Measurements from ENCODE around the gene MPDZ. TPM values are rescaled to one million over a fixed set of nuclear protein-coding genes. Genes with fewer than 3 reads are reported as not detected.

Gene MPDZ
- total RNA-seq, 5 donors from 2014 or later (not counting 1 experiment from before 2014, with no cell fraction given) = 0.26 to 0.92 (median 0.35) TPM; not detected in 2

DNA sequence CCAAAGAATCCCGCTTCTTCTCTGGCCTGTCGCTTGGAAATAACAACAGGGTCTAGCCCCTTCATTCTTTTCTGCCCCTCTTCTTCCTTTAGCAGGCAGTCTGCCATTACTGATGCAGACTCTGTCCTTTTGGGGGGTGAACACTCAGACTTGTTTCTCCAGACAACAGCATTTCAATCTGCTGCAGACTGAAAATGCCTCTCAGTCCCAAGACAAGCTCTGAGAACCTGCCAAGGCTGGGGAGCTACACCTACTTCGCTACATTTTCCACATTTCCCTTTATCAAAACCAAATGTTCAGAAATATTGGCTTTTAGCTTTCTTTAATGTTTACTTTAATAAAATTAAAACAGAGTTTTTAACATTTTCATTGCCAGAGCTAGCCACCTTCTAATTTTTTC is 152.4 kb downstream of the MPDZ start:
- Mint-ChIP-seq H3K36me3 (no peaks in the 10 kb centered on the region), H3K4me3 (no peak overlapping the region), H3K27ac (no peak overlapping the region), H3K9me3 (peaks cover 3 to 21% (median 11%) of the 10 kb centered on the region in 3 donors), H3K27me3 (no peaks in the 10 kb centered on the region), H3K4me1 (no peaks in the 10 kb centered on the region)
- no peak overlapping the region for H3K27ac ChIP-seq (ENCODE audit: low read length)
- no peaks in the 10 kb centered on the region for H3K27me3 ChIP-seq (replicated peaks in 1 of 2; ENCODE audit: control insufficient read depth in 2 of 2, extremely low read depth in 1 of 2, insufficient read depth in 2 of 2, low read length in 1 of 2)
- POLR2A ChIA-PET = interaction anchor here in 1 of 2 donors (0.6 kb wide), 1 partner anchor 33 kb away, joined by 4 read pairs; no protein-coding TSS in a partner anchor
- H3K4me3 ChIP-seq (ENCODE audit: control insufficient read depth in 1 of 2, extremely low read depth in 1 of 2, low read length in 1 of 2) = no peak overlapping the region
- CTCF ChIA-PET = no interaction called here
- DNase-seq (no peak), ATAC-seq (replicated peaks in 1 of 4) (no peak)
- H3K4me1 ChIP-seq (ENCODE audit: control insufficient read depth in 1 of 2, extremely low read depth in 1 of 2, insufficient read depth in 2 of 2, low read length in 2 of 2) = no peaks in the 10 kb centered on the region
- H3K9me3 ChIP-seq = no peaks in the 10 kb centered on the region
- 88% methylated on average over 2 of the region's 3 CpGs for WGBS (ENCODE audit: insufficient coverage)
- no peaks in the 10 kb centered on the region for H3K36me3 ChIP-seq (ENCODE audit: control insufficient read depth in 2 of 2, extremely low read depth in 1 of 2, insufficient read depth in 1 of 2, low read length in 1 of 2)

DNA sequence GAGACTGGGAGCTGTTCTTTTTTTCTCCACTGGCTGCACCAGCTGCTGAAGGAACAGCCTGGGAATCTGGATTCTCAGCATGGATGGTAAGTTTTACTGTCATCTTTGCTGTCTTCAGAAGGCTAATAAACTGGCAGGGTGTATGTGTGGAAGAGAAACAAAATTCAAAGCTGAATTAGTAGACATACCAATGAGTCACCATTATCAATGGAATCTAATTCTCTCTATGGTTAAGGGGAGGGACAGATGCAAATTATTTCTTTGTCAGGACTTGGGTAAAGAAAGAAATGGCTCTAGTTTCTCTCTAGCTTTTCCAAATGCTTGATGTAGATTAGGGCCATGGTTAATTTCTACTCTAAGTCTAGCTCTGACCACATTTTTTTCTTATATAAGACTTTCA is 154.2 kb downstream of the MPDZ start:
- Histone ChIP-seq H3K36me3 (ENCODE audit: control insufficient read depth in 2 of 2, extremely low read depth in 1 of 2, insufficient read depth in 1 of 2, low read length in 1 of 2) (no peaks in the 10 kb centered on the region), H3K9me3 (no peaks in the 10 kb centered on the region), H3K27me3 (replicated peaks in 1 of 2; ENCODE audit: control insufficient read depth in 2 of 2, extremely low read depth in 1 of 2, insufficient read depth in 2 of 2, low read length in 1 of 2) (no peaks in the 10 kb centered on the region), H3K4me1 (ENCODE audit: control insufficient read depth in 1 of 2, extremely low read depth in 1 of 2, insufficient read depth in 2 of 2, low read length in 2 of 2) (no peaks in the 10 kb centered on the region), H3K27ac (ENCODE audit: low read length) (no peak overlapping the region), H3K4me3 (ENCODE audit: control insufficient read depth in 1 of 2, extremely low read depth in 1 of 2, low read length in 1 of 2) (no peak overlapping the region)
- no peaks in the 10 kb centered on the region for H3K4me1 Mint-ChIP-seq
- no peak for ATAC-seq (replicated peaks in 1 of 4)
- CTCF ChIA-PET = no interaction called here
- POLR2A ChIA-PET = no interaction called here
- peaks cover 3 to 22% (median 9%) of the 10 kb centered on the region in 3 donors for H3K9me3 Mint-ChIP-seq
- H3K36me3 Mint-ChIP-seq = no peaks in the 10 kb centered on the region
- no peak overlapping the region for H3K27ac Mint-ChIP-seq
- DNase-seq = no peak
- no peaks in the 10 kb centered on the region for H3K27me3 Mint-ChIP-seq
- H3K4me3 Mint-ChIP-seq = no peak overlapping the region

DNA sequence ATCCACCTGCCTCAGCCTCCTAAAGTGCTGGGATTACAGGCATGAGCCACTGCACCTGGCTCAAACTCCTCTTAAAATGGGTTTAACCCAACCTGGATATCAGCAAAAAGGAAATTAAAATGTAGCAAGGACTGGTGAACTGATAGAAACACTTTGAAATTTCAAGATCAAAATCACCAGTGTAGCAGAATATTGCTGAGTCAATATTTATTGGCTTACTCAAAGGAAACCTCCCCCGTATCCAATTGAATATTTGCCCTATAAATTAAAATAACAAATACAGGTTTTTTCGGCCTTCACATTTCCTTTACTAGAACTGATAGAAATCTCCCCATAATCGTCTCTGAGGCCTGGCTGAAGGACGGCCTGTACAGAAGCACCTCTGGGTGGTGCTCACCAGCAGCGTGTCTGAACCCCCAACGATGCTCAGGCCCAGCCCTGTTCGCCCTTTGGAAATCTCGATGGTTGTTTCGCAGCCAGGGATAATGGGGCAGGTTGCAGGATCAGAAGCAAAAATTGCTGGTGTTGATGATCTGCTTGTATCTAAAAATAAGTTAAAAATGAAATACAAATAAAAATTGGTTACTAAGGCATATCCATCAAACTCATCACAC is 156.6 kb downstream of the MPDZ start:
- ChIA-PET CTCF (no interaction called here), POLR2A (no interaction called here)
- Mint-ChIP-seq H3K27ac (no peak overlapping the region), H3K27me3 (no peaks in the 10 kb centered on the region), H3K4me1 (no peaks in the 10 kb centered on the region), H3K9me3 (peaks cover 0 to 20% (median 8%) of the 10 kb centered on the region in 3 donors), H3K4me3 (no peak overlapping the region), H3K36me3 (no peaks in the 10 kb centered on the region)
- H3K27ac ChIP-seq (ENCODE audit: low read length) = no peak overlapping the region
- H3K36me3 ChIP-seq (ENCODE audit: control insufficient read depth in 2 of 2, extremely low read depth in 1 of 2, insufficient read depth in 1 of 2, low read length in 1 of 2) = no peaks in the 10 kb centered on the region
- 82% methylated on average over 8 of the region's 9 CpGs for WGBS (ENCODE audit: insufficient coverage)
- DNase-seq (no peak), ATAC-seq (replicated peaks in 1 of 4) (no peak)
- no peaks in the 10 kb centered on the region for H3K9me3 ChIP-seq
- no peaks in the 10 kb centered on the region for H3K4me1 ChIP-seq (ENCODE audit: control insufficient read depth in 1 of 2, extremely low read depth in 1 of 2, insufficient read depth in 2 of 2, low read length in 2 of 2)
- H3K27me3 ChIP-seq (replicated peaks in 1 of 2; ENCODE audit: control insufficient read depth in 2 of 2, extremely low read depth in 1 of 2, insufficient read depth in 2 of 2, low read length in 1 of 2) = no peaks in the 10 kb centered on the region
- H3K4me3 ChIP-seq (ENCODE audit: control insufficient read depth in 1 of 2, extremely low read depth in 1 of 2, low read length in 1 of 2) = no peak overlapping the region

DNA sequence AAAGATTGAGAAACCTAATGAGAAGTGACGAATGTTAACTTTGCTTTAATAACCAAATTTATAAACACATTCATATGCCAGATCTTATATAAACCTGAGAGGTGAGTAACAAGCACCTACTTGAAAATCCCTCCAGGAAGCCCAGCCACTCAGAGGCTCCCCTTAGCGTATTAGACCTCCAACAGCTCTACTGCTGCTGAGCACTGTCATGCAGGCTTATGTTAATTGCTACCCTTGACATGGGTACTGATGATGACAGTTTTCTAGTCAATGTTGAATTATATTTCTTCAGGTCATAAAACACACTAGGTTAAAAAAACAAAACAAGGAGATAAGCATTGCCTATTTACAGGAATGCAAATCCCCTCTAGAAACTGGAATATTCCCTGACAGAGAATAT is 161.2 kb downstream of the MPDZ start:
- CTCF ChIA-PET = no interaction called here
- no peaks in the 10 kb centered on the region for H3K36me3 Mint-ChIP-seq
- ATAC-seq (replicated peaks in 1 of 4) (no peak), DNase-seq (no peak)
- Histone ChIP-seq H3K36me3 (ENCODE audit: control insufficient read depth in 2 of 2, extremely low read depth in 1 of 2, insufficient read depth in 1 of 2, low read length in 1 of 2) (no peaks in the 10 kb centered on the region), H3K27me3 (replicated peaks in 1 of 2; ENCODE audit: control insufficient read depth in 2 of 2, extremely low read depth in 1 of 2, insufficient read depth in 2 of 2, low read length in 1 of 2) (no peaks in the 10 kb centered on the region), H3K4me3 (ENCODE audit: control insufficient read depth in 1 of 2, extremely low read depth in 1 of 2, low read length in 1 of 2) (no peak overlapping the region), H3K27ac (ENCODE audit: low read length) (no peak overlapping the region), H3K9me3 (no peaks in the 10 kb centered on the region), H3K4me1 (ENCODE audit: control insufficient read depth in 1 of 2, extremely low read depth in 1 of 2, insufficient read depth in 2 of 2, low read length in 2 of 2) (no peaks in the 10 kb centered on the region)
- no peaks in the 10 kb centered on the region for H3K27me3 Mint-ChIP-seq
- H3K4me1 Mint-ChIP-seq = no peaks in the 10 kb centered on the region
- POLR2A ChIA-PET = interaction anchor here in 1 of 2 donors (0.8 kb wide), 1 partner anchor 35 kb away, joined by 8 read pairs; no protein-coding TSS in a partner anchor
- no peak overlapping the region for H3K27ac Mint-ChIP-seq
- H3K9me3 Mint-ChIP-seq = peaks cover 0 to 8% (median 7%) of the 10 kb centered on the region in 3 donors
- no CpG with 5 or more reads among the region's 2 CpGs for WGBS (ENCODE audit: insufficient coverage)
- no peak overlapping the region for H3K4me3 Mint-ChIP-seq

DNA sequence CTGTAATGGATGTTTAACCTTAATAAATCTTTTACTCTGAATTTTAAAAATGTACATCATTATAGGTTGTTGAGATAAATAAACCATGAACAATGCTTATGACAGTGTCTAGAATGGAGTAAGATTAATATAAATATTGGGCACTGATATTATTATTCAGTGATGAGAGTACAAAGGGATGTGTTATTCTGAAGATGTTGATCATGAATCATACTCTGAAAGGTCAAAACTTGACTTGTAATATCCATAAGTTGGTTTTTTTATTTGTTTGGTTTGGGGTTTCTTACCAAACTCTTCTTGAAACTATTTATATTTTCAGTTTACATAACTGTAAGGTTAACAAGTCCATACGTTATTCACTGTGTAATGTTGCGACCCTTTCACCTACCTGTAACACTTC is 163.2 kb downstream of the MPDZ start:
- WGBS (ENCODE audit: insufficient coverage) = no CpG with 5 or more reads among the region's 2 CpGs

DNA sequence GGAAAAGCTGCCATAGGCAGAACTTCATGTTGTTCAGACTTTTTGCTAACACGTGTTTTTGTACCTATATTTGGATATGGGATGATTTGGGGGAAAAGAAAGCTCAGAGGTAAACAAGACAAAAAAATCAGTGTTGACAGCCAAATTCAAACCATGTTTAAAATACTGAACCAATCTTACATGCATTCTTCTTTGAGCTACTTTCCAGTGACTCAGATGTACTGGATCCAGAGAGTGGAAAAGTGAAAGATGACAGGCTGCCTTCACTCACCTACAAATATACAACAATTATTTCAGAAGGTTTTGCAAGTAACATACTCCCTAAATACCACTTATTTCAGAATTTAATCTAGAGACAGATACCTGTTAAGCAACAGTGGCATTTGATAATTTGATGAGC is 165.7 kb downstream of the MPDZ start:
- Histone ChIP-seq H3K4me1 (ENCODE audit: control insufficient read depth in 1 of 2, extremely low read depth in 1 of 2, insufficient read depth in 2 of 2, low read length in 2 of 2) (no peaks in the 10 kb centered on the region), H3K27me3 (replicated peaks in 1 of 2; ENCODE audit: control insufficient read depth in 2 of 2, extremely low read depth in 1 of 2, insufficient read depth in 2 of 2, low read length in 1 of 2) (no peaks in the 10 kb centered on the region), H3K36me3 (ENCODE audit: control insufficient read depth in 2 of 2, extremely low read depth in 1 of 2, insufficient read depth in 1 of 2, low read length in 1 of 2) (no peaks in the 10 kb centered on the region), H3K9me3 (no peaks in the 10 kb centered on the region), H3K4me3 (ENCODE audit: control insufficient read depth in 1 of 2, extremely low read depth in 1 of 2, low read length in 1 of 2) (no peak overlapping the region), H3K27ac (ENCODE audit: low read length) (no peak overlapping the region)
- Mint-ChIP-seq H3K27me3 (no peaks in the 10 kb centered on the region), H3K9me3 (peaks cover 0 to 7% (median 0%) of the 10 kb centered on the region in 3 donors), H3K4me3 (no peak overlapping the region), H3K27ac (no peak overlapping the region), H3K4me1 (no peaks in the 10 kb centered on the region), H3K36me3 (no peaks in the 10 kb centered on the region)
- WGBS (ENCODE audit: insufficient coverage) = no CpG with 5 or more reads among the region's 1 CpG
- DNase-seq (no peak), ATAC-seq (replicated peaks in 1 of 4) (no peak)
- POLR2A ChIA-PET = no interaction called here
- CTCF ChIA-PET = no interaction called here

More for the DNA sequence above, 163.2 kb downstream of the MPDZ start:
- H3K4me1 Mint-ChIP-seq = no peaks in the 10 kb centered on the region
- no peaks in the 10 kb centered on the region for H3K27me3 Mint-ChIP-seq
- DNase-seq (no peak), ATAC-seq (replicated peaks in 1 of 4) (no peak)
- peaks cover 0 to 7% (median 3%) of the 10 kb centered on the region in 3 donors for H3K9me3 Mint-ChIP-seq
- H3K36me3 Mint-ChIP-seq = no peaks in the 10 kb centered on the region
- ChIA-PET POLR2A (no interaction called here), CTCF (no interaction called here)
- no peak overlapping the region for H3K27ac Mint-ChIP-seq
- Histone ChIP-seq H3K36me3 (ENCODE audit: control insufficient read depth in 2 of 2, extremely low read depth in 1 of 2, insufficient read depth in 1 of 2, low read length in 1 of 2) (no peaks in the 10 kb centered on the region), H3K4me1 (ENCODE audit: control insufficient read depth in 1 of 2, extremely low read depth in 1 of 2, insufficient read depth in 2 of 2, low read length in 2 of 2) (no peaks in the 10 kb centered on the region), H3K4me3 (ENCODE audit: control insufficient read depth in 1 of 2, extremely low read depth in 1 of 2, low read length in 1 of 2) (no peak overlapping the region), H3K27ac (ENCODE audit: low read length) (no peak overlapping the region), H3K9me3 (no peaks in the 10 kb centered on the region), H3K27me3 (replicated peaks in 1 of 2; ENCODE audit: control insufficient read depth in 2 of 2, extremely low read depth in 1 of 2, insufficient read depth in 2 of 2, low read length in 1 of 2) (no peaks in the 10 kb centered on the region)
- no peak overlapping the region for H3K4me3 Mint-ChIP-seq

DNA sequence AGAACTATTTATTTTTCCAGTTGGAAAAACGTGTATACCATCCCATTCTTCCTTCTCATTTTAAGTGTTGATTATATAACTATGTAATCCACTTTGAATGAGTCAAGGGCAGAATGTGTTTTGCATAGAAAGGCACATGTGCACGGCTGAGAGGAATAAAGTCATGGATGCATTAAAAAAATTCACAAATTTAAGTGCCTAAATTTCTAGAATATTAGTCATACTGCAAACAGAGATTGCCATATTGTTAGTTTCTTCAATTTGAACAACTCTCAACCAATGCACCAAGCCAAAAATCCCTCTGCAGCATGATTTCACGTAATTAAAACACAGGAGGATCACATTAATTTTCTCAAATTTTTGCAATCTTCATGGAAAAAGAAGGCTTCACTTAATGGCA is 166.3 kb downstream of the MPDZ start:
- H3K27me3 ChIP-seq (replicated peaks in 1 of 2; ENCODE audit: control insufficient read depth in 2 of 2, extremely low read depth in 1 of 2, insufficient read depth in 2 of 2, low read length in 1 of 2) = no peaks in the 10 kb centered on the region
- H3K27ac Mint-ChIP-seq = no peak overlapping the region
- no peaks in the 10 kb centered on the region for H3K4me1 ChIP-seq (ENCODE audit: control insufficient read depth in 1 of 2, extremely low read depth in 1 of 2, insufficient read depth in 2 of 2, low read length in 2 of 2)
- WGBS (ENCODE audit: insufficient coverage) = 43% methylated on average over 1 of the region's 3 CpGs
- no peak for DNase-seq
- no peaks in the 10 kb centered on the region for H3K9me3 ChIP-seq
- POLR2A ChIA-PET = no interaction called here
- H3K9me3 Mint-ChIP-seq = peaks cover 0 to 7% (median 0%) of the 10 kb centered on the region in 3 donors
- ATAC-seq (replicated peaks in 1 of 4) = no peak
- H3K36me3 ChIP-seq (ENCODE audit: control insufficient read depth in 2 of 2, extremely low read depth in 1 of 2, insufficient read depth in 1 of 2, low read length in 1 of 2) = no peaks in the 10 kb centered on the region
- H3K27me3 Mint-ChIP-seq = no peaks in the 10 kb centered on the region
- no peaks in the 10 kb centered on the region for H3K36me3 Mint-ChIP-seq
- CTCF ChIA-PET = no interaction called here
- no peak overlapping the region for H3K4me3 ChIP-seq (ENCODE audit: control insufficient read depth in 1 of 2, extremely low read depth in 1 of 2, low read length in 1 of 2)
- no peak overlapping the region for H3K27ac ChIP-seq (ENCODE audit: low read length)
- H3K4me1 Mint-ChIP-seq = no peaks in the 10 kb centered on the region
- no peak overlapping the region for H3K4me3 Mint-ChIP-seq

Data from T-cell (primary cell).